ENCODE measurements around the gene GLT8D2.

Gene GLT8D2

GRCh38 chr12:103944964-103945363 lies 105.0 kb downstream of the GLT8D2 start:
- DNase-seq: no peak

All from cortex of kidney (tissue), 1 donor.